ENCODE results near the gene RAP1GAP2. TPM values are rescaled to one million over a fixed set of nuclear protein-coding genes. Genes with fewer than 3 reads are reported as not detected.

The RAP1GAP2 gene
- total and polyA plus RNA-seq, 2 of the 8 experiments (the other 6 are each of a cell fraction or from before 2014, with no cell fraction given) = 24.0 to 63.8 TPM

- H3K9ac ChIP-seq (replicated peaks in 1 of 4; ENCODE audit: extremely low read depth in 1 of 4, low read depth in 3 of 4, low read length in 3 of 4) = no peak overlapping the region
- ChIA-PET CTCF (ENCODE audit: partially characterized antibody) (interaction anchor here (0.9 to 1.6 kb wide), 2 partner anchors 17 to 147 kb away, joined by 3 to 4 read pairs; no protein-coding TSS in a partner anchor), POLR2A (ENCODE audit: partially characterized antibody) (no interaction called here)
- no peak overlapping the region for H2BK20ac ChIP-seq (ENCODE audit: low read length)
- no peak overlapping the region for H3K4me3 ChIP-seq (ENCODE audit: extremely low read depth in 1 of 4, insufficient read depth in 2 of 4, low read depth in 3 of 4, low read length in 4 of 4)
- no peak overlapping the region for H3K4me2 ChIP-seq (ENCODE audit: insufficient read depth in 1 of 2, low read depth in 2 of 2, low read length in 2 of 2)
- H3K23ac ChIP-seq (ENCODE audit: insufficient read length) = no peak overlapping the region
- H2AK5ac ChIP-seq (ENCODE audit: low read depth, low read length) = no peak overlapping the region
- peaks cover 1 to 5% of the 10 kb centered on the region in 2 experiments for H4K20me1 ChIP-seq (replicated peaks in 1 of 2; ENCODE audit: control insufficient read depth in 1 of 2, insufficient read depth in 2 of 2, low read length in 2 of 2)
- H3K79me1 ChIP-seq (ENCODE audit: low read depth, low read length) = no peaks in the 10 kb centered on the region
- no peak overlapping the region for H4K5ac ChIP-seq (ENCODE audit: insufficient read length, low read depth, low read length)
- no peaks in the 10 kb centered on the region for H3K27me3 ChIP-seq (replicated peaks in 1 of 4; ENCODE audit: control insufficient read depth in 3 of 4, extremely low read depth in 1 of 4, insufficient read depth in 3 of 4, low read length in 3 of 4)
- no peak overlapping the region for H2BK120ac ChIP-seq (replicated peaks; ENCODE audit: low read depth, low read length)
- no peak for DNase-seq (ENCODE audit: low read depth in 1 of 2, low spot score in 2 of 2)
- no peak overlapping the region for H3K56ac ChIP-seq (replicated peaks; ENCODE audit: insufficient read length, low read depth, low read length)
- H4K8ac ChIP-seq (ENCODE audit: extremely low read depth, insufficient read depth, low read length) = no peak overlapping the region
- H3K9me3 ChIP-seq (ENCODE audit: insufficient read depth in 2 of 2, low read depth in 1 of 2, low read length in 1 of 2) = no peaks in the 10 kb centered on the region
- no peaks in the 10 kb centered on the region for H3K4me1 ChIP-seq (replicated peaks in 1 of 4; ENCODE audit: control insufficient read depth in 3 of 4, insufficient read depth in 4 of 4, low read length in 3 of 4)
- no peak overlapping the region for H3K27ac ChIP-seq (ENCODE audit: low read depth, low read length)
- H2BK12ac ChIP-seq (ENCODE audit: low read depth, low read length) = no peak overlapping the region
- no peak overlapping the region for H2BK15ac ChIP-seq (ENCODE audit: low read length)
- H3K23me2 ChIP-seq (ENCODE audit: low read depth, low read length) = no peaks in the 10 kb centered on the region
- no peaks in the 10 kb centered on the region for H3K79me2 ChIP-seq (ENCODE audit: control insufficient read depth in 1 of 2, insufficient read depth in 2 of 2, low read length in 2 of 2)
- no peak overlapping the region for H3K18ac ChIP-seq (ENCODE audit: extremely low read depth, low read length)
- no peak overlapping the region for H3K4ac ChIP-seq (replicated peaks; ENCODE audit: insufficient read length, low read depth, low read length)
- H2BK5ac ChIP-seq (ENCODE audit: low read depth, low read length) = no peak overlapping the region
- 88% methylated on average over 17 of the region's 17 CpGs; no CpG with 5 or more reads in 1 of the 2 experiments for WGBS, 2 experiments (ENCODE audit: extremely low coverage in 1 of 2, insufficient coverage in 1 of 2, insufficient read length in 1 of 2, insufficient replicate concordance in 2 of 2, low coverage in 1 of 2, low lambda C conversion rate in 2 of 2, missing lambda C conversion rate in 1 of 2)
- H3K14ac ChIP-seq (ENCODE audit: insufficient read length) = no peak overlapping the region
- H4K91ac ChIP-seq (replicated peaks; ENCODE audit: insufficient read length, low read length) = no peak overlapping the region
- peaks cover 3 to 29% (median 7%) of the 10 kb centered on the region in 4 experiments; a peak in 5 of 8 replicates for H3K36me3 ChIP-seq (ENCODE audit: control insufficient read depth in 2 of 4, insufficient read depth in 4 of 4, low read length in 3 of 4)
- H2AFZ ChIP-seq (ENCODE audit: low read length) = no peak overlapping the region
- no peak for FAIRE-seq
- no peak for TF ChIP-seq CHD1 (IDR thresholded peaks at IDR 0.05; ENCODE audit: low read depth, low read length)
- TF ChIP-seq EGR1 (IDR thresholded peaks at IDR 0.05; ENCODE audit: borderline replicate concordance, low read depth, low read length) = no peak
- no peak for TF ChIP-seq CTCF (IDR thresholded peaks at IDR 0.05; ENCODE audit: control extremely low read depth in 1 of 3, insufficient read depth in 1 of 3, low read depth in 1 of 3, low read length in 3 of 3)
These were observed 199.9 kb downstream of the RAP1GAP2 start for GRCh38 chr17:2995886-2996809.
